Esophagus (tissue), 2 donors: ENCODE results near the gene SGIP1. TPM values are rescaled to one million over a fixed set of nuclear protein-coding genes. Genes with fewer than 3 reads are reported as not detected.

Experiments
- H3K27ac ChIP-seq, 2 donors: one replicate each; pipeline ENCODE4 v1.5.1; 2013; ENCODE audit warnings: low read depth in 2 of 2, mild to moderate bottlenecking in 2 of 2, inconsistent platforms in 1 of 2, low read length in 1 of 2, moderate library complexity in 1 of 2
- H3K27me3 ChIP-seq, 2 donors: one replicate each; pipeline ENCODE4 v1.6.1; 2013; ENCODE audit warnings: low read length in 2 of 2, control low read depth in 1 of 2, mild to moderate bottlenecking in 1 of 2; ENCODE audit not compliant: insufficient read depth in 2 of 2, control insufficient read depth in 1 of 2
- H3K36me3 ChIP-seq, 2 donors: one replicate each; pipeline ENCODE4 v1.6.1; 2013; ENCODE audit warnings: low read length in 1 of 2; ENCODE audit not compliant: control insufficient read depth in 2 of 2, insufficient read depth in 2 of 2
- H3K4me1 ChIP-seq, 2 donors: one replicate each; pipeline ENCODE4 v1.6.1; 2013; ENCODE audit warnings: low read length in 1 of 2; ENCODE audit not compliant: control insufficient read depth in 2 of 2, insufficient read depth in 2 of 2
- H3K4me3 ChIP-seq, 2 donors: one replicate each; pipeline ENCODE4 v1.5.1; 2013; ENCODE audit warnings: low read length in 2 of 2, mild to moderate bottlenecking in 2 of 2, low read depth in 1 of 2, moderate library complexity in 1 of 2
- H3K9me3 ChIP-seq, 2 donors: one replicate each; pipeline ENCODE4 v1.6.1; 2013; ENCODE audit warnings: mild to moderate bottlenecking in 2 of 2, low read depth in 1 of 2, low read length in 1 of 2, moderate library complexity in 1 of 2; ENCODE audit not compliant: control insufficient read depth in 2 of 2, insufficient read depth in 1 of 2
- whole genome bisulfite sequencing, 2 donors: extraction: QIAGEN DNeasy Blood & Tissue Kit; methylation state at CpG; one replicate each; pipeline ENCODE4 v1.1.7; 2013; 5-methylcytosine and 5-hydroxymethylcytosine counted together
- polyA plus RNA-seq, 2 donors: library from polyadenylated mRNA; stranded (reverse); fragments of 200-250 nt; gene quantifications; one replicate each; pipeline ENCODE4 v1.2.3, GENCODE V29; 2013
- donor health status: healthy with polysubstance abuse.
- donor health status: Bipolar disorder and iron deficiency.

Gene SGIP1
- polyA plus RNA-seq, 2 donors: 0.90 to 1.1 TPM

DNA sequence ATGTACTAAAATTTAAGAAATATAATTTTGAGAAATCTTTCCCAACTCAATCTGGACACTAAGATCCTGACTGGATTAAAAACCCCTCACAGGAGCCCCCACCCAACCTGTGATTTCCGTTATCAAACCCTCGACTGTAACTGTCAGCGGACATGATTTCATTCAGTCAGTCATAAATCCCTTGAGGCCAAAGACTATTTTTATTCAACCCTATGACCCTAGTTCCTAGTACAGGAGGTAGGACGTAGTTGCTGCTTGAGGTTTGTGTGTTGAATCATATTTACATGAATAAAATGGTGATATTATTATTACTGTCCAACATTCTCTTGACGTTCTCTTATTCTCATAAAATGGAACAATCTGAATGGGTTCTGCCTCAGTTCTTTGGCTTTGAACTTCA, 145.2 kb downstream of the SGIP1 start:
- Histone ChIP-seq H3K4me3 (no peak overlapping the region), H3K27ac (no peak overlapping the region), H3K4me1 (no peaks in the 10 kb centered on the region), H3K27me3 (no peaks in the 10 kb centered on the region), H3K9me3 (no peaks in the 10 kb centered on the region), H3K36me3 (no peaks in the 10 kb centered on the region)
- 81 to 84% methylated on average over 5 of the region's 5 CpGs for WGBS, 2 donors

DNA sequence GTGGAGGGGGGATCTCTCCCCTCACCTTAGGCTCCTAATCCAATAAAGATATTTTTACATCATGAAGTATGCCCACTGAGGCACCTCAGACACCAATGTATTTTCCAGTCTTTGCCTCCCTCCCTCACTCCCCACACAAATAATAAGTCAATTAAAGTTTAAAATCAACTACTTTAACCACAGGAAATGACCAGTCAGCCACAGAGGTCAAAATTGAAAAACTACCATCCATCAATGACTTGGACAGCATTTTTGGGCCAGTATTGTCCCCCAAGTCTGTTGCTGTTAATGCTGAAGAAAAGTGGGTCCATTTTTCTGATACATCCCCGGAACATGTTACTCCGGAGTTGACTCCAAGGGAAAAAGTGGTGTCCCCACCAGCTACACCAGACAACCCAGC, 147.7 kb downstream of the SGIP1 start:
- no peaks in the 10 kb centered on the region for H3K9me3 ChIP-seq
- no peak overlapping the region for H3K4me3 ChIP-seq
- WGBS, 2 donors: 93 to 100% methylated on average over 2 of the region's 2 CpGs
- H3K27ac ChIP-seq: no peak overlapping the region
- no peaks in the 10 kb centered on the region for H3K4me1 ChIP-seq
- H3K36me3 ChIP-seq: no peaks in the 10 kb centered on the region
- no peaks in the 10 kb centered on the region for H3K27me3 ChIP-seq

DNA sequence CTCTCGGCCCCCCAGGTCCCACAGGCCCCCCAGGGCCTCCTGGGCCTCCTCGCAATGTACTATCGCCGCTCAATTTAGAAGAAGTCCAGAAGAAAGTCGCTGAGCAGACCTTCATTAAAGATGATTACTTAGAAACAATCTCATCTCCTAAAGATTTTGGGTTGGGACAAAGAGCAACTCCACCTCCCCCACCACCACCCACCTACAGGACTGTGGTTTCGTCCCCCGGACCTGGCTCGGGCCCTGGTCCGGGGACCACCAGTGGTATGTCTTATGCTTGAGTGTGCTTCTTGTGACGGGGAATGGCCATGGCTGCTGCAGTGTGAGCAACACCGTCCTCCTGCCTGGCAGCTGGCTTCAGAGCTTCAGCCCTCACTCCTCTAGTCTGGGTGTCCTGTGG, 148.2 kb downstream of the SGIP1 start:
- H3K27ac ChIP-seq: no peak overlapping the region
- 88 to 91% methylated on average over 11 of the region's 11 CpGs for WGBS, 2 donors
- no peaks in the 10 kb centered on the region for H3K4me1 ChIP-seq
- H3K4me3 ChIP-seq: no peak overlapping the region
- H3K27me3 ChIP-seq: no peaks in the 10 kb centered on the region
- no peaks in the 10 kb centered on the region for H3K9me3 ChIP-seq
- H3K36me3 ChIP-seq: no peaks in the 10 kb centered on the region

DNA sequence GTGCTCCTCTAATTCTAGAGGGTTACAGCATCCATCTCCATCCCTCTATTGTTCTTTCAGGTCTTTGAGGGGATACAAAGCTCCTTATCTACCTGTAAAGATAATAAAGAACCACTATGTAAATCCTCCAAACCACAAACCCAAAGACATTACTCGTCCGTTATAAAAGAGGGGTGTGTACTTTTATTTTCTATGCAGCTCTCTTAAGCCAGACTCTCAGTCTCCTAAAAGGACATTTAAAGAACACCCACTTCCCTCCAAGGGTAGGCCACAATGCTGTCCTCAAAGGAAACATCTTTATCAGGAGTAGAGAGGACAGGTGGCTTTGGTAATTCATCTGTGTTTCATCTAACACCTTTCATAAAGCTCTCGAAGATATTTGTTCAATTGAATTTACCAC, 150.4 kb downstream of the SGIP1 start:
- no peak overlapping the region for H3K27ac ChIP-seq
- no peaks in the 10 kb centered on the region for H3K36me3 ChIP-seq
- no peaks in the 10 kb centered on the region for H3K27me3 ChIP-seq
- no peaks in the 10 kb centered on the region for H3K9me3 ChIP-seq
- H3K4me3 ChIP-seq: no peak overlapping the region
- H3K4me1 ChIP-seq: no peaks in the 10 kb centered on the region
- 55 to 72% methylated on average over 3 of the region's 3 CpGs for WGBS, 2 donors

DNA sequence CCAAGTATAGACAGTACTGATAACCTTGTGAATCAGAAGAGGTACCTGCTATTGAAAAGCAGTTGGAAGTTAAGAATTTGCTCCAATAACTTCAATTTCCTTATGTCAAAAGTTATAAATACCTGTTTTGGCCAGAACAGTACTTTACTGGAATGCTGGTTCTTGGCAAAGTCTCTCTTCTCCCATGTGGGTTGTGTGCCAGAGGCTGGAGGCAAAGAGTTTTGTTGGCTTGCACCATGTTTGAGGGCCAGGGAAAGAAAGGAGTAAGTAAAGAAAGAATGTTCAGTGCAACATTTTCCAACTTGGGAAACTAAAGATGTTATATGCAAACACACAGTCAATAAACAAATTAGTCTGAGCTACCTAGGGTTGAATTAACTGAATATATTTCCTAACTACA, 151.3 kb downstream of the SGIP1 start:
- no peaks in the 10 kb centered on the region for H3K9me3 ChIP-seq
- H3K36me3 ChIP-seq: no peaks in the 10 kb centered on the region
- no peaks in the 10 kb centered on the region for H3K4me1 ChIP-seq
- H3K27ac ChIP-seq: no peak overlapping the region
- H3K27me3 ChIP-seq: no peaks in the 10 kb centered on the region
- no peak overlapping the region for H3K4me3 ChIP-seq

DNA sequence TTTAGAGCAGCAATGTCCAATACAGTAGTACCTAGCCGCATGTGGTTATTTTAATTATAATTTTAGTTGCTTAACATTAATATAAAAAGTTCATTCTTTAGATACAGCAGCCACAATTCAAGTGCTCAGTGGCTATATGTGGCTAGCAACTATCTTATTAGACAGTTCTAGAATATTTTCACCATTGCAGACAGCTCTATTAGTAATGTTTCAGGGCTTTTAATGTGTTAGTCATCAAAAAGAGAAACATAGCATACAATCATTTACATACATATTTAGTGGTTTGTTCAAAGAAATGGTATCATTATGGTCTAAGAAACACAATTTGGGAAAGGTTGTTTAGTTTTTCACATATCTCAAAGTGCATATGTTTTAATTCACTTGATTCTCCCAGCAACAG, 151.7 kb downstream of the SGIP1 start:
- Histone ChIP-seq H3K4me3 (no peak overlapping the region), H3K36me3 (no peaks in the 10 kb centered on the region), H3K27ac (no peak overlapping the region), H3K27me3 (no peaks in the 10 kb centered on the region), H3K9me3 (no peaks in the 10 kb centered on the region), H3K4me1 (no peaks in the 10 kb centered on the region)
- WGBS, 2 donors: 95 to 97% methylated on average over 1 of the region's 1 CpG

DNA sequence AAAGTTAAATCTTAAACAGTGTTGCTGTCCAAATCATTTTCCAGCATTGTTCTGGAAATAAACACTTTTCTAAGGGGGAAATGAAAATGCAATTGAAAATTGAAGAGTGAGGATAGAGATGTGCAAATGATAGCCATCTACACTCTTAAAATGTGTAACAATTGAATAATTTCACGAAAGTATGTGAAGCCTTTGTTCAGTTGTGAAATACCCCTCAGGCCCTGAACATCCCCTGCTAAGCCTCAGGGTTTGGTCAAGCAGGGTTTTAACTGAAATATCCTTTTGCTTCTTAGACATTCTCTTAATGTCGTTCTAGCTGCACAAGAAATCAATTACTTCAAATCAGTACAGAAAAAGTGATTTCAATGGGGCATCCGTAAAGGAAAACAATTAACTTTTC, 152.5 kb downstream of the SGIP1 start:
- no peaks in the 10 kb centered on the region for H3K27me3 ChIP-seq
- no peaks in the 10 kb centered on the region for H3K9me3 ChIP-seq
- no peaks in the 10 kb centered on the region for H3K36me3 ChIP-seq
- H3K27ac ChIP-seq: no peak overlapping the region
- H3K4me1 ChIP-seq: no peaks in the 10 kb centered on the region
- 81 to 86% methylated on average over 3 of the region's 3 CpGs for WGBS, 2 donors
- H3K4me3 ChIP-seq: no peak overlapping the region

DNA sequence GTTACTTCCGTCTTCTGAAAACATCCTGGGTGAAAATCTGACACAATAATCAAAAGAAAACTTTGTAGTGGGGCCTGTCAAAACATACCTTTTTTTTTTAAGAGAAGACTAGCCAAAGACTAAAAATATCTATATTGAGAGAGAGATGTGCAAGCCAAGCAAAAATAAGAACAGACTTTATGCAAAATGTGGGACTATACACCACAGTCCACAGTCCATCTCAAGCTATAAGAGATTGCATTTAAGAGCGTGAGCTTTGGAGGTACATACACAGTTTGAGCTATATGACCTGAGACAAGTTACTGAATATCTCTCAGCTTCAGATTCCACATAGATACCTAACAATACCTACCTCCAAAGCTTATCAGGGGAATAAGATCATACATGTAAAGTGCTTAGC, 153.4 kb downstream of the SGIP1 start:
- Histone ChIP-seq H3K4me1 (no peaks in the 10 kb centered on the region), H3K27me3 (no peaks in the 10 kb centered on the region), H3K27ac (no peak overlapping the region), H3K4me3 (no peak overlapping the region), H3K36me3 (no peaks in the 10 kb centered on the region), H3K9me3 (no peaks in the 10 kb centered on the region)
- 77 to 81% methylated on average over 2 of the region's 2 CpGs for WGBS, 2 donors

DNA sequence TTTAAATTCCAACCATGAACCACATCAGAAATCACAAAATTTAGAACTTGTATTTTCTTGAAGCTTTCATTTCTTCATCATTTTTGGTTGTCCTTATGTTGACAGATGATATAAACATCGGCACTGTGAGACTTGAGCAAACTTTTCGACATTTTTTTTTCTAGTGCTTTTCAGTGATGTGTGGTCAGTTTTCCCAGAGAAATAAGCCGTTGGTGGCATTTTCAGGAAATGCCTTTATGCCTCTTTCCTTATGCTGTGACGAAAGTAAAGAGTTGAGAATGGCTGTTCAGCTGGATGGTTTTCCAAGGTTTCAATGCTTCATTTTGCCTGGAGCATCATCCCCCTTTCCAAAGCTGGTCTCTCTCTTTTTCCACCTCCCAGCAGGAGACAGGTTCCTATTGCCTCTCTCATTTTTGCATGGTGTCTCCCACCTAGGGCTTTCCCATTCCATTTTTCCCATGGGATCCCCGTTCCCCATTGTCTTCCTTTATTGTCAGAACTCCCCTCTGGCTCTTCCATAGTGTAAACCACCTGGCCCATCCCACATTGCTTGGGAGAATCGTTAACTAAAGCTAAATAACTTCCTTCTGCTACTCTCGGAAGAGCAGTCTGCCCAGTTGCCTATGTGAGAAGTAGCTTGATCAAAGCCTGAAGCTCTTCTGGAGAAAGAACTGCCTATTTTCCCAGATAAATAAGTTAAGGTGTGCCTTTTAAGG, 156.9 kb downstream of the SGIP1 start:
- Histone ChIP-seq H3K36me3 (no peaks in the 10 kb centered on the region), H3K27me3 (no peaks in the 10 kb centered on the region), H3K4me3 (no peak overlapping the region), H3K9me3 (no peaks in the 10 kb centered on the region), H3K27ac (no peak overlapping the region), H3K4me1 (no peaks in the 10 kb centered on the region)
- 62 to 72% methylated on average over 7 of the region's 7 CpGs for WGBS, 2 donors

DNA sequence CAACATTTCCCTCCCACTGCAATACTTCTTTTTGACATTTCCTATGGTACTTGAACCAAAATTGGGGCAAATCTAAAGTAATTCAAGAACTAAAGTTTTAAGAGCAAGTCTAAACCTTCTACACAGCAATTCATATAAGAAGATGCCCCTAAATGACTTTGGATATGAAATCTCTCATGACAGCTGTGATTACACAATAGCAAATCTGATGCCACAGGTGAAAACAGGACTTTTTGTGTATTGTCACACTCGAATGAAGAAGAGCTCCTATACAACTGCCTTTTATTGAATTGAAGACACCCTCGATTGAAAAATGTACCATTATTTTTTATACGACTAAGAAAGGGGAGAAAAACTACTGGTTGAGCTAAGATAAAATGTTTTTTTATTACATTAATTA, 158.7 kb downstream of the SGIP1 start:
- Histone ChIP-seq H3K9me3 (no peaks in the 10 kb centered on the region), H3K36me3 (no peaks in the 10 kb centered on the region), H3K27me3 (no peaks in the 10 kb centered on the region), H3K27ac (no peak overlapping the region), H3K4me3 (no peak overlapping the region), H3K4me1 (no peaks in the 10 kb centered on the region)
- WGBS, 2 donors: 63 to 71% methylated on average over 3 of the region's 3 CpGs
